Stimulated activated CD4-positive, alpha-beta T cell treated with anti-CD3 and anti-CD28 coated beads, Interleukin-4, amount 100 ng/mL, for 48 hours (primary cell): Measurements from ENCODE around the gene SYCN.

ENCODE experiments used
- DNase-seq, 2 donors: peaks; one replicate each; pipeline ENCODE4 v3.0.0-alpha.2; 2020; ENCODE audit warnings: low read depth in 2 of 2

SYCN gene

DNA sequence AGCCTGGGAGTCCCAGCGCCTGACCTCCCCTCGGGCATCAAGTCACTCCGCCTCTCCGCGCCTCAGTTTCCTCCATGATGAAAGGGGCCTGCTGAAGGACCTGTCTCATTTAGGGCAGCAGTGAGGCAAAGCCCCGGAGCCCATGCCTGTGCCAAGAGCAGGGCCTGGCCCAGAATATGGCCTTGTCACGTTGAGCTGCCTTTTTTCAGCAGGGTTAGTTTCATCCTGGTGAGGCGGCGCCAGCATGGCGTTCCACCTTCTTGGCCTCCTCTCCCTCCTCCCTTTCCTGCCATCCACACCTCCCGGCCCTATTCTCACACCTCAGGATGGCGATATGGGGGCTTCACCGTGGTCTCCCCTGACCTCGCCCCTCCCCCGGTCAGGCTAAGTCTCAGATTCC is 48.3 kb downstream of the SYCN start:
- DNase-seq: no peak

DNA sequence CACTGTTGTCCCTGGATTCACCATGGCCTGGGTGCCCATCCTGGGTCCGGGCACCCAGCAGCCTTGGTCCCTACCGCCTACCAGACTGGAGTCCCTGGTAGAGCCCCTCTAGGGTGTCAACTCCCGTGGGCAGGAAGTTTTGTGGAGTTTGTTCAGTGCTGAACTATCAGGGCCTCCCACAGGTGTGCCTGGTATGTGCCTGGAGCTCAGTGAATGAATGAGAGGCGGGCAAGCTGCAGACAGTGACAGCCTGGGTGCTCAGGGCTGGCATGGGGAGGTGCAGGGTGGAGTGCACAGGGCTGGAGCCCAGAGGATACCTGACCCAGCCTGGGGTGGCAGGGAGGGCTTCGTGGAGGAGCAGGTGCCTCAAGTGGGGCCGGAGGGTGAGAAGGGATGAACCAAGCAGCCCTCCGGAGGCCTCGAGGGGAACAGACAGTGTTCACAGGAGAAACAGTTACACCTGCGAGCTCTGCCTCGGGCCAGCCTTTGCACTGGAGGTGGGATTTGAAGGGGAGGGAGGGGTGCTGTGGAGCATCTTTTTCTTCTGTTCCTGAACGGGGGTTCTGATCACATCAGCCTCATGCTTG is 48.9 kb downstream of the SYCN start:
- no peak for DNase-seq

DNA sequence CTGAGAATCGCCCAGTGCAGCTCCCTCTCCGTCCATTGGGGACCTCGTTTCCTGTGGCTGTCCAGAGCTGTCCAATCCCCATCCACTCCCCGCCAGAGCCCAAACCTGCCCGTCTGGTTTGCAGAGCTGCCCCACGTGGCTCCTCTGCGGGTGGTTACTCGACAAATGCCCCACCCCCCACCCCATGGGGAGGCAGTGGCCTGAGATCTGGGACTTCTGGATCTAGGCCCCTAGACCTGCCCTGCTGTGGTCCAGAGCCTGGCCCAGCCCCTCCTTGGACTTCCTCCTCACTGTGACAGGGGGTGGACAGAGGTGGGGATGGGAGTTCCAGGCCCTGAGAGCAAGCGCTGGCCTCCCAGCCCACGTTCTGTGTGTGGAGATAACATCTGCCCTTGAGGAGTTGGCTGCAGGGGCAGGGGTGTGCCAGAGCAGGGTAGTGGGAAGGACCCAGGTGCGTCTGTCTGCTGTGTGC is 49.4 kb downstream of the SYCN start:
- no peak for DNase-seq

DNA sequence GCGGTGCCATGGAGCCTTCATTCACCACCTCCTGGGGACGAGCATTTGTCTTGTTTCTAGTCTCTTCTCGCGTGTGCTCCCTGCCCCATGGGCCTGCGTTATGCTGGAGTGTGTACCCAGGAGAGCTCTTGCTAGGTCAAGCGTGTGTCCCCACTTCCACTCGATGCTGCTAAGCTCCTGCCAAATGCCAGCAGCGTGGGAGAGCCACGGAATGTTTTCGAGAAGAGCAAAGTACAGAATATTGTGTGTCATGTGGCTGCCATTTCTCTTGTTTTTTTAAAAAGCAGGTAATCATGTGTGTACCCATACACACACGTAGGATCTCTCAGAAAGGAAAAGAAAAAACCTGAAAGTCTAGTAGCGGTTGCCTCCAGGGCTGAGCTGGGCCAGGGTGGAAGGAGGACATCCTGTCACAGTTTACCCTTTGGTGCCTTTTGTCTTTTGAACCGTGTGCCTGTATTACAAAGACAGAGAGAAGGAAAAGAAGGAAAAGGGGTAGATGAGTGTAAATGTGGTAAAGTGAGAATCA is 49.9 kb downstream of the SYCN start:
- DNase-seq: no peak
